GM18502 (cell line): ENCODE results near the gene METTL1.

Experiments
- ATAC-seq: cut with Tn5 transposase; IDR thresholded peaks from one replicate; pipeline ENCODE4 v1.9.1; 2021; ENCODE audit warnings: mild to moderate bottlenecking; ENCODE audit not compliant: unreplicated experiment, poor library complexity

METTL1 gene

GRCh38 chr12:57740656-57741412 lies 31.1 kb downstream of the METTL1 start:
- peak; percentile 61 for ATAC-seq

DNA sequence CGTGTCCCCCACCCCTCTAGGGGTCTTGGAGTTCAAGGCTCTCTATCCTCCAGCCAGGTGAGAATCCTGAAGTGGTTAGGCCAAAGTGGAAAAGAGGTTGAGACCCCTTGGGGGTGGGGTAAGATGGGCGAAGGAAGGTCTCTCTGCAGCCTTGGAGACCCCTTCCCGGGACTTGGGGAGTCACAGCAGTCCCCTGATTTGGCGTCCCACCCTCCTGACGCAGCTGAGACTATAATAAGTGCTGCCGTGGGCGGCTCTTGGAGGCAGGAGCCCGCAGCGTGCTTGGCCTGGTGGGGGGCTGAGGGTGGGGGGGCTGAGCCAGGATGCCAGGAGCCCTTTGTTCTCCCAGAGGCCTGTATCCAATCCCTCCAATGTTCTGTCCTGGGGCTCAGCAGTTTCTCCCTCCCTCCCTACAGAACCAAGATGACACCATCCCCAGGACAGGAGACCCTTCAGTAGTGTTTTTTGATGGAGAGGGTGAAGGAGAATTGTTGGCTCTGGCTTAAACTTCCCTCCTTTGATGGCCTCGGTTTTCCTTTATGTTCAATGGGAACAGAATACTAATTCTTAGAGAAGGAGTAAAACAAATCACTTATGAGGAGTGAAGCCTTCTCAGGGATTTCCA lies 31.9 kb downstream of the METTL1 start:
- no peak for ATAC-seq

DNA sequence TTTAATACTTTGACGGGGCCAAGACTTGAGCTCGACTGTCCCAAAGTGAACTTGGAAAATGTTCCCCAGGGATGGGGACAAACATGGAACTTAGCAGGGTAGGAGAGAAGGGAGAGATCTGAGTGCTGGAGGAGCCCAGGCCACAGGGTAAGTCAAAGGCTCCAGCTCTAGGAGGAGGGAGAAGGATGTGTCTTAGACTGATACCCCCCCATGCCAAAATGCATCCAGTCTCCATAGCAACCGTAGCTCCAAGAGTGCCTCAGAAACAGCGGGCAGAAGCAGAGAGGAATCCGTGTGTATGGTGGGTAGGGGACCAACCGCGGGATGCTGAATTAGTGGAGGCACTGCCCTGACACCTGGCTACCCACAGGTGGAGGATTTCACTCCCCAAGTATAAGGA lies 32.5 kb downstream of the METTL1 start:
- ATAC-seq = no peak

- no peak for ATAC-seq
Observed at GRCh38 chr12:57738661-57739237, 33.2 kb downstream of the METTL1 start, which contains the start of gene AGAP2. Gene AGAP2 (minus strand): TSS chr12:57738742. CDS start chr12:57738246, 496 bp downstream.

DNA sequence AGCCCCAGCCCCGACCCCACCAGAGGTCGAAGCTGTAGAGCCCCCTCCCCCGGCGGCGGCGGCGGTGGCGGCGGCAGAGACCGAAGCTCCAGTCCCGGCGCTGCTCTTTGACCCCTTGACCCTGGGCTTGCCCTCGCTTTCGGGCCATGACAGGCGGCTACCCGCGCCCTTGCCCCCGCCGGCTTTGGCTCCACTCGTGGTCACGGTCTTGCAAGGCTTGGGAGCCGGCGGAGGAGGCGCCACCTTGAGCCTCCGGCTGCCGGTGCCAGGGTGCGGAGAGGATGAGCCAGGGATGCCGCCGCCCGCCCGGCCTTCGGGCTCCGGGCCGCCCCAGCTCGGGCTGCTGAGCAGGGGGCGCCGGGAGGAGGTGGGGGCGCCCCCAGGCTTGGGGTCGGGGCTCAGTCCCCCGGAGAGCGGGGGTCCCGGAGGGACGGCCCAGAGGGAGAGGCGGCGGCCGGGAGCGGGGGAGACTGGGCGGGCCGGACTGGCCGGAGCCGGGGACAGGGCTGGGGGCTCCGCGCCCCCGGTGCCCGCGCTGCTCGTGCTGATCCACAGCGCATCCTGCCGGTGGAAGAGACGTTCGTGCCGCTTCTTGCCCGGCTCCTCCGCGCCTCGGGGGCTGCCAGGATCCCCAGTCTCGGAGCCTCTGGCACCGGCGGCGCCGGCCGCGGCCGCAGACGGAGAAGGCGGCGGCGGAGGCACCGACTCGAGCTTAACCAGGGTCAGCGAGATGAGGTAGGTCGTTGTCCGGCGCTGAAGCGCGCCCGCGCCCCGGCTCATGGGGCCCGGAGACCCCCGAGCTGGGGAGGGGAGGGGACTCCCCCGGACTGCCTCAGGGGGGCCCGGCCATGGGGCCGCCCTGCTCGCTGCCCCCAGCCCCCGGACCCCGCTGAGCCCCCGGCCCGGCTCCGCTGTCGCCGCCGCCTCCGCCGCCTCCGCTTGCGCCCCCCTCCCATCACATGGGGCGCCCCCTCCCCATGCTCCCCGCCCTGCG lies 34.1 kb downstream of the METTL1 start:
- no peak for ATAC-seq

GRCh38 chr12:57736741-57737466 lies 35.0 kb downstream of the METTL1 start:
- no peak for ATAC-seq

- no peak for ATAC-seq
Observed at GRCh38 chr12:57735952-57736740, 35.8 kb downstream of the METTL1 start.

GRCh38 chr12:57735198-57735855 lies 36.6 kb downstream of the METTL1 start:
- no peak for ATAC-seq

DNA sequence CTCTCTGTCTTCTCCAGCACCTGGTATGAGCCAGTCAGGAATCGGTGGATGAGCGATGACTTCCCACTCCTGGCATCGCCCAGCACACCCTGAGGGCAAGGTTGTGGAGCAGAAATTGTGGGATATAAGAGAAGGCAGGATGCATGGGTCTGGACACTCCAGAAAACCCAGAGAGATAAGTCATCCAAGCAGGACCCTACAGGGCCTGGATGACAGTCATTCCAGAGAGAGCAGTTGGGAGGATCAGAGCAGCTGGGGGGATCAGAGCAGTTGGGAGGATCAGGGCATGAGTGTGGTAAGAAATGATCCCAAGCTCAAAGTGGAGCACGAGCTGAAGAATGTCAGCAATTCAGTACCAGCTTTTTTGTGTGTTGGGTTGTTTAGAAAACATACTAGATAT lies 37.3 kb downstream of the METTL1 start:
- no peak for ATAC-seq

DNA sequence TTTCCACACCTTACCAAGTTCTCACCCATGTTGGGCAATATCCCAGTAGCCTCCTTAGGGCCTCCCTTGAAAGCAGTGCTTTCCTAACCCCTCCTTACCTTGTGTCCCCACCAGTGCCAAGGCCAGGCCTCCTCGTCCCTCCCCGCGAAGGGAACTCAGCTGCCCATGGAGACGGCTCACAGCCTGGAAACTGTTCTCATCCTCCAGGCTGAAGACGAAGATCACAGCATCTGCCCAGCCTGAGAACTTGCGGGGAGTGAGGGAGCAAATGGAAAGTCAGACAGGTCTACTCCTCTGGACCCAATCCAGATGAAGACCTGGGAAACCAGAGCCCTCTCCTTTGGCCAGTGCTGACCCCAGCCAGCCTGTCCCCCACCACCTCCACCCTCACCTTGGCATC lies 38.0 kb downstream of the METTL1 start:
- no peak for ATAC-seq

DNA sequence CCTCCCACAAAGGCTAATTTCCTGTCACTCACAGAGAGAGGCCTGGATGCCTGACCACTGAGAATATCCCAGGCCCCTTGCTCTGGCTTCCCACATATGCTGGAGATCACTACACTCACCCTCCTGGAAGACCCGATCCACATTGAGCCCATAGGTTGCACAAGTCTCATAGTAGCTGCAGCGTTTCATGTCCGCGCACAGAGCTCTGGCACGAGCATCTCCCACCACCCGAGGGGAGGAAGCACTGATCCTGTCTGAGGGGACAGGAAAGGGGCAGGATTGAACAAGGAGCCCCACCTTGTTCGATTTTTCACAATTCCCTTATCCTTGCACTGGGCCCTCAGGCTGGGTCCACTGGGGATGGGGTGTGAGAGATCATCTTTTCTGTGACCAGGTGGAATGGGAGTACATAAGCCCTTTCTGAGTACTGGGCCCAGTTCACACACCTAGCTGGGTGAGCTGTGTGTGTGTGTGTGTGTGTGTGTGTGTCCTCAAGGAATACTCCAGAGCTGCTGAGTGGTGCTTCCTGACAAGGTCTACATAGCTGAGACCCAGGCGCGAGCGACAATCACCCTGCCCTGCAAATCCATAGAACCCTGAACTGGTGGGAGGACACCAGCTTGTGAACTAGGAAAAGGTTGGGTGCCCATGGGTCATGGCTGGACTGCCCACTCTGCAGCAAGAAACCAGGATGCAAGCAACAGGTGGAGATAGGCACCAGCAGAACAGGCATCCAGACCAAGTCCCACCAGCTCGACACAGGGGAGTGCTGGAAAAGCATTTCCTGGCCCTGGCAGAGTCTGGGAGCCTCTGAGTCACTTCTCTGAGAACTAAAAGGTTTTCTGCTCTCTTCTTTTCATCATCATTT lies 38.9 kb downstream of the METTL1 start:
- no peak for ATAC-seq

- no peak for ATAC-seq
Observed at GRCh38 chr12:57732270-57732669, 39.6 kb downstream of the METTL1 start.

DNA sequence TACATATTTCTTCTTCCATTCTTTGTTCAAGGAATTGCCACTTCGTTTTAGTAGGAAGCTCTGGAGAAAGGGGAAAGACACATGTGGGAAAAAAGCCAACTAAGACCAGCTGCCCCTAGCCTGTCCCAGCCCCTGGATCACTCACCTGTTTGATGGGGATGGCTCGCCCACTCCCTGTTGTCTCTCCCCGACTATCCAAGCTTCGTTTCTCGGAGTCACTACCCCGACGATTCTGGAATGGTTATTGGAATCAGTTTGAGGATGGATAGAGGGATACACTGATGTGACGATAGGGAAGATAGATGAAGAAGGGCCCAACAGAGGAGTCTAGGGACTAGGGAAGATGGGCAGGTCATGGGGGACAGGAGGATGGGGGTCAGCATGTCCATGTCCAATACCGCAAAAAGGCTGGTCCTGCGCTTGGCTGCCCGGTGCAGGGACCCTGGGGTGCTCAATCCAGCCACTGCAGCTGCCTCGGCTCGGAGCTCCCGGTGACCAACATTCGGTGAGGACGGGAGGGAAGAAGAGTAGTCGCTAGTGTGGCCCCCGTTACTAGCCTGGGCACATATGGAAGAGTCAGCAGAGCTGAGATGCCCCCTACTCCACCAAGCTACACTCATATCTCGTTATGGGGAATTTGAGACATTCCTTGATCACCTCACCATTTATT lies 40.4 kb downstream of the METTL1 start:
- no peak for ATAC-seq

- no peak for ATAC-seq
Observed at GRCh38 chr12:57730336-57731067, 41.4 kb downstream of the METTL1 start.

- no peak for ATAC-seq
Observed at GRCh38 chr12:57729321-57729844, 42.5 kb downstream of the METTL1 start.

GRCh38 chr12:57727758-57728395 lies 44.0 kb downstream of the METTL1 start:
- no peak for ATAC-seq
